Small intestine (tissue), 7 donors: ENCODE data around the gene SLC25A53. TPM values are rescaled to one million over a fixed set of nuclear protein-coding genes. Genes with fewer than 3 reads are reported as not detected.
"Not testable (repeated sequence)": the region's sequence is repeated elsewhere in the genome, so short reads cannot be mapped to it uniquely, and the experiment has no call there.

ENCODE experiments used
- DNase-seq, 2 donors: peaks; one replicate each; pipeline versions ENCODE4 v3.0.0 to v3.0.0-alpha.2; 2013
- FAIRE-seq: peaks from 2 replicates; lab custom pipeline; 2012; peaks lifted over from hg19 to GRCh38; lab: Jason Lieb, UNC
- H3K27ac ChIP-seq, 3 donors: one replicate each; pipeline ENCODE4 v1.5.1; 2013; ENCODE audit warnings: low read length in 2 of 3, mild to moderate bottlenecking in 2 of 3, control low read depth in 1 of 3, inconsistent platforms in 1 of 3, low read depth in 1 of 3, moderate library complexity in 1 of 3
- H3K27me3 ChIP-seq, 3 donors: one replicate each; pipeline ENCODE4 v1.6.1; 2013; ENCODE audit warnings: low read length in 3 of 3, inconsistent platforms in 1 of 3; ENCODE audit not compliant: control insufficient read depth in 3 of 3, insufficient read depth in 3 of 3
- H3K36me3 ChIP-seq, 3 donors: one replicate each; pipeline ENCODE4 v1.6.1; 2013; ENCODE audit warnings: low read length in 3 of 3, inconsistent platforms in 1 of 3, low read depth in 1 of 3, mild to moderate bottlenecking in 1 of 3, moderate library complexity in 1 of 3; ENCODE audit not compliant: control insufficient read depth in 3 of 3, insufficient read depth in 2 of 3
- H3K4me1 ChIP-seq, 3 donors: one replicate each; pipeline ENCODE4 v1.6.1; 2013; ENCODE audit warnings: low read length in 2 of 3, inconsistent platforms in 1 of 3, low read depth in 1 of 3, mild to moderate bottlenecking in 1 of 3, moderate library complexity in 1 of 3; ENCODE audit not compliant: control insufficient read depth in 3 of 3, insufficient read depth in 2 of 3
- H3K4me3 ChIP-seq, 3 donors: one replicate each; pipeline ENCODE4 v1.5.1; 2013; ENCODE audit warnings: low read length in 3 of 3, control low read depth in 1 of 3, inconsistent platforms in 1 of 3, low read depth in 1 of 3, mild to moderate bottlenecking in 1 of 3, moderate library complexity in 1 of 3
- H3K9me3 ChIP-seq, 2 donors: one replicate each; pipeline ENCODE4 v1.6.1; 2013; ENCODE audit warnings: low read depth in 1 of 2, low read length in 1 of 2; ENCODE audit not compliant: control insufficient read depth in 2 of 2, insufficient read depth in 1 of 2
- WGBS, 3 donors: extraction: QIAGEN DNeasy Blood & Tissue Kit; methylation state at CpG; one replicate each; pipeline ENCODE4 v1.1.7; 2013; 5-methylcytosine and 5-hydroxymethylcytosine counted together
- polyA plus RNA-seq, 4 donors: library from polyadenylated mRNA; stranded (reverse) in 3 of 4; unstranded in 1 of 4; fragments of 200-250 nt in 3 of 4; fragments of 120-200 nt in 1 of 4; gene quantifications; one replicate each; pipeline versions ENCODE4 v1.2.1 to v1.2.3, GENCODE V29; 2013
- donor health status: healthy with polysubstance abuse.
- donor health status: control.
- donor health status: control.
- donor health status: Bipolar disorder and iron deficiency.
- donor health status: healthy.

Gene SLC25A53
- polyA plus RNA-seq, 4 donors, result 2.2 to 9.4 (median 7.7) TPM

- Histone ChIP-seq H3K36me3 (no peaks in the 10 kb centered on the region), H3K27ac (no peak overlapping the region), H3K4me1 (no peaks in the 10 kb centered on the region), H3K27me3 (no peaks in the 10 kb centered on the region), H3K9me3 (no peaks in the 10 kb centered on the region), H3K4me3 (no peak overlapping the region)
- WGBS, 3 donors, result 77 to 94% (median 78%) methylated on average over 10 of the region's 10 CpGs
- no peak for DNase-seq
- no peak for FAIRE-seq
Measured at GRCh38 chrX:104104676-104105075, 52.1 kb downstream of the SLC25A53 start.

DNA sequence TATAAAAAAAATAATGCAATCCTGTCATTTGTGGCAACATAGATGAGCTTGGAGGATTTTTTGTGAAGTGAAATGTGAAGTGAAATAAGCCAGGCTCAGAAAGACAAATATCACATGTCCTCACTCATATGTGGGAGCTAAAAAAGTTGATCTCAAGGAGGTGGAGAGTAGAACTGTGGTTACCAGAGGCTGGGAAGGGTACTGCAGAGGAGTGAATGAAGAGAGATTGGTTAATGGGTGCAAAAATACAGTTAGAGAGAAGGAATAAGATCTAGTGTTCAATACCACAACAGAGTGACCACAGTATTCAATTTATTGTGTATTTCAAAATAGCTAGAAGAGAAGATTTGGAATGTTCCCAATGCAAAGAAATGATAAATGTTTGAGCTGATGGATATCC is 57.9 kb downstream of the SLC25A53 start:
- Histone ChIP-seq H3K27me3 (no peaks in the 10 kb centered on the region), H3K4me3 (no peak overlapping the region), H3K27ac (no peak overlapping the region), H3K4me1 (no peaks in the 10 kb centered on the region), H3K36me3 (no peaks in the 10 kb centered on the region), H3K9me3 (no peaks in the 10 kb centered on the region)
- FAIRE-seq, result no peak
- DNase-seq, result no peak

DNA sequence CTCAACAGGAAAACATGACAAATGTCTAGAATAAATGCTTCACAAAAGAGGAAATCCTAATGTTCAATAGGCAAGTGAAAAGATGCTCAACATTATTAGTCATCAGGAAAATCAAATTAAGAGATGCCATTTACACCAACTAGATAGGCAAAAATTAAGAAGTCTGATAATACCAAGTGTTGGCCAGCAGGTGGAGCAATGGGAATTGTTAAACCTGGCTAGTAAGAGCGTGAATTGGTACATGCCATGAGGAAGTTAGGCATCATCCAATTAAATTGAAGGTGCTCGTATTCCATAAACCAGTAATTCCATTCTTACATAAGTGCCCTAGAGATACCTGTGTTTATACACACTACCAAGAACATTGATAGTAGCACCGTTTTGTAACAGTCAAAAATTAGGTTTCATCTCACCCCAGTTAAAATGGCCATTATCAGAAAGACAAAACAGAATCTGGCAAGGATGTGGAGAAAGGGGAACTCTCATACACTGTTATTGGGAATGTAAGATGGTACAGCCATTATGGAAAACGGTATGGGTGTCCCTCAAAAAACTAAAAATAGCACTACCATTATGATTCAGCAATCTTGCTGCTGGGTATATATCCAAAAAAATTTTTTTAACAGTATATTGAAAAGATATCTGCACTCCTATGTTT is 58.5 kb downstream of the SLC25A53 start:
- FAIRE-seq (peak; percentile 47), DNase-seq (peak; percentile 59 to 63)
- 0 to 1% (median 1%) methylated on average over 4 of the region's 4 CpGs for WGBS, 3 donors
- Histone ChIP-seq H3K27ac (no peak overlapping the region), H3K36me3 (no peaks in the 10 kb centered on the region), H3K9me3 (no peaks in the 10 kb centered on the region), H3K27me3 (no peaks in the 10 kb centered on the region), H3K4me3 (no peak overlapping the region), H3K4me1 (no peaks in the 10 kb centered on the region)

- no peak for DNase-seq
- Histone ChIP-seq H3K4me3 (no peak overlapping the region), H3K36me3 (no peaks in the 10 kb centered on the region), H3K27ac (no peak overlapping the region), H3K9me3 (no peaks in the 10 kb centered on the region), H3K27me3 (no peaks in the 10 kb centered on the region), H3K4me1 (no peaks in the 10 kb centered on the region)
- WGBS, 3 donors, result 85 to 89% (median 87%) methylated on average over 7 of the region's 7 CpGs
- FAIRE-seq, result no peak
Measured at GRCh38 chrX:104085919-104086318, 70.9 kb downstream of the SLC25A53 start.

- Histone ChIP-seq H3K27ac (no peak overlapping the region), H3K27me3 (no peaks in the 10 kb centered on the region), H3K9me3 (no peaks in the 10 kb centered on the region), H3K4me3 (no peak overlapping the region), H3K4me1 (no peaks in the 10 kb centered on the region), H3K36me3 (no peaks in the 10 kb centered on the region)
- DNase-seq (no peak), FAIRE-seq (no peak)
- WGBS, 3 donors, result 86 to 91% (median 86%) methylated on average over 6 to 7 of the region's 7 CpGs
Measured at GRCh38 chrX:104085477-104085876, 71.3 kb downstream of the SLC25A53 start.

DNA sequence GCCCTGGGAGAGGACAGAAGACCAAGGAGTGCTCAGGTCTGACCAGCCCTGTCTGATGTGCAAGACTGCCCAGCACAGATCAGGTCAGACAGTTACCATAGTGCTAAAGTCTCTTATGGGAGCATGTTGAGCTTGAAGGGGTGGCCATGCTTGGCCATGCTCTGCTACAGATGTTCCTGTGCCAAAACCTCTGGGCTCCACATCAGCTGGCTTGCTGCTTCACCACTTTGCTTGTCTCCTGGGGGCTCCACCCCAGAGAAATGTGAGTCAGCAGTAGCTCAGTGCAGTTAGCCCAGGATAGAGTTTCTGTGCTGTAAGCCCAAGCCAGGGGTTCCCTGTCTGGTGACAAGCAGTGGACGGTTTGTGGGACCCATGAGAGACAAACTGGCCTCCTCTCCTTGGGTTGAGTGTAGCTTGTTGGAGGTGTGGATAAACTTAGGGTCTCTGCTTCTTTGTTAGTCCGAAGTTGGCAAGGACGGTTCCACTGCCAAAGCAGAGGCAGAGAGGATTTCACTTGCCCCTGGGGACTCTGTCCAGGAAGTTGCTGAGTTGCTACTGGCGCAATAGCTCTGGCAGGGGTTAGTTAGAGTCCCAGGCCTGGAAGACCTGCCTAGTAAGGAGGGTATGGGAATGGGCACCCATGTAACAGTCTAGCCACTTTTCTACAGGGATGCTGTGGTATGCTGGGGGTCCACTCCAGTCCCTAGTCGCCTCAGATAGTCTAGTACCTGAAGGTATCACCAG is 72.1 kb downstream of the SLC25A53 start:
- FAIRE-seq (no peak), DNase-seq (no peak)
- Histone ChIP-seq H3K27me3 (no peaks in the 10 kb centered on the region), H3K36me3 (no peaks in the 10 kb centered on the region), H3K9me3 (no peaks in the 10 kb centered on the region), H3K27ac (no peak overlapping the region), H3K4me3 (no peak overlapping the region), H3K4me1 (no peaks in the 10 kb centered on the region)
- 67 to 73% (median 69%) methylated on average over 5 of the region's 5 CpGs for WGBS, 3 donors

DNA sequence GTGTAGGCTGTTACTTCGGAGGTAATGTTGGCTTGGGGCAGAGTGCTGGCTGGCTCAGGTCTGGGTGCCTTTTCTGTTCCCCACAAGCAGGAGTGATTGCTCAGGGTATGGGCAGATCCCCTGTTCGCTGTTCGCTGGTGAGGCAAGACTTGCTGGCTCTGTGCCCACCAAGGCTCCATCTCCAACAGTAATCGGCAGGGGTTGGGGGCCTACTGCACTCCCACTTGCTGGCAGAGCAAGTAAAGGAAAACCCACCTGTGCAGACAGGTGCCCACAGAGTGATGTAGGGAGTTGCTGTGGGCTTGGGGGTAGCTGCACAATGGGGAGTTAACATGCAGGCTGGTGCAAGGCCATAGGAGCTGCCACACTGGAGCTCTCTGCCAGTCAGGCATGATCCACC is 72.7 kb downstream of the SLC25A53 start:
- WGBS, 3 donors, result 65 to 86% (median 74%) methylated on average over 4 of the region's 4 CpGs

GRCh38 chrX:104077854-104078253 is 79.0 kb downstream of the SLC25A53 start:
- H3K4me3 ChIP-seq, DNase-seq, FAIRE-seq, H3K36me3 ChIP-seq, H3K4me1 ChIP-seq, H3K9me3 ChIP-seq, H3K27me3 ChIP-seq, H3K27ac ChIP-seq: not testable (repeated sequence)
- no CpG with 5 or more reads among the region's 6 CpGs for WGBS, 3 donors

More for the DNA sequence above, 72.7 kb downstream of the SLC25A53 start:
- Histone ChIP-seq H3K27ac (no peak overlapping the region), H3K27me3 (no peaks in the 10 kb centered on the region), H3K4me3 (no peak overlapping the region), H3K36me3 (no peaks in the 10 kb centered on the region), H3K9me3 (no peaks in the 10 kb centered on the region), H3K4me1 (no peaks in the 10 kb centered on the region)
- FAIRE-seq, result no peak
- no peak for DNase-seq
